Astrocyte (in vitro differentiated cells and primary cell): ENCODE results near the gene MZB1. TPM values are rescaled to one million over a fixed set of nuclear protein-coding genes. Genes with fewer than 3 reads are reported as not detected.

Experiments
- DNase-seq: peaks from one replicate; pipeline ENCODE4 v3.0.0-alpha.2; 2010; ENCODE audit warnings: low read depth
- FAIRE-seq: peaks from 2 replicates; lab custom pipeline; 2011; peaks lifted over from hg19 to GRCh38; lab: Jason Lieb, UNC
- H2AFZ ChIP-seq: 2 replicates; pipeline ENCODE4 v1.6.0; 2012; ENCODE audit warnings: low read depth, low read length, inconsistent platforms
- H3K27ac ChIP-seq: 2 replicates; pipeline ENCODE4 v1.5.1; 2011; ENCODE audit warnings: low read depth, low read length, inconsistent platforms
- H3K27me3 ChIP-seq: 2 replicates; pipeline ENCODE4 v1.6.0; 2011; ENCODE audit warnings: low read length, inconsistent platforms; ENCODE audit not compliant: insufficient read depth
- H3K36me3 ChIP-seq: 2 replicates; pipeline ENCODE4 v1.5.1; 2011; ENCODE audit warnings: low read length, inconsistent platforms; ENCODE audit not compliant: insufficient read depth
- H3K4me1 ChIP-seq: 2 replicates; pipeline ENCODE4 v1.5.1; 2011; ENCODE audit warnings: low read length, inconsistent platforms; ENCODE audit not compliant: insufficient read depth
- H3K4me2 ChIP-seq: 2 replicates; pipeline ENCODE4 v1.6.0; 2012; ENCODE audit warnings: low read length, inconsistent platforms
- H3K4me3 ChIP-seq: 2 replicates; pipeline ENCODE4 v1.5.1; 2011; ENCODE audit warnings: low read depth, mild to moderate bottlenecking, low read length, inconsistent platforms; ENCODE audit not compliant: insufficient read depth
- H3K79me2 ChIP-seq: 2 replicates; pipeline ENCODE4 v1.6.0; 2012; ENCODE audit warnings: mild to moderate bottlenecking, low read length, inconsistent platforms; ENCODE audit not compliant: insufficient read depth
- H3K9ac ChIP-seq: 2 replicates; pipeline ENCODE4 v1.6.0; 2012; ENCODE audit warnings: mild to moderate bottlenecking, low read length, inconsistent platforms
- H3K9me3 ChIP-seq: 2 replicates; pipeline ENCODE4 v1.5.1; 2012; ENCODE audit warnings: low read depth, mild to moderate bottlenecking, low read length, inconsistent platforms; ENCODE audit not compliant: insufficient read depth
- H4K20me1 ChIP-seq: 2 replicates; pipeline ENCODE4 v1.6.0; 2012; ENCODE audit warnings: low read length, inconsistent platforms; ENCODE audit not compliant: insufficient read depth
- H3K27ac Mint-ChIP-seq: one replicate; pipeline ENCODE4 v1.8.0; 2021; ENCODE audit warnings: mild to moderate bottlenecking, mixed read lengths; ENCODE audit not compliant: unreplicated experiment
- H3K27me3 Mint-ChIP-seq: one replicate; pipeline ENCODE4 v1.8.0; 2021; ENCODE audit warnings: low read depth, mixed read lengths; ENCODE audit not compliant: unreplicated experiment
- H3K36me3 Mint-ChIP-seq: one replicate; pipeline ENCODE4 v1.8.0; 2021; ENCODE audit warnings: low read depth, mixed read lengths; ENCODE audit not compliant: unreplicated experiment
- H3K4me1 Mint-ChIP-seq: one replicate; pipeline ENCODE4 v1.8.0; 2021; ENCODE audit warnings: low read depth, mixed read lengths; ENCODE audit not compliant: unreplicated experiment
- H3K4me3 Mint-ChIP-seq: one replicate; pipeline ENCODE4 v1.8.0; 2021; ENCODE audit warnings: mild to moderate bottlenecking, moderate library complexity, mixed read lengths; ENCODE audit not compliant: unreplicated experiment
- H3K9me3 Mint-ChIP-seq: one replicate; pipeline ENCODE4 v1.8.0; 2021; ENCODE audit warnings: mild to moderate bottlenecking, mixed read lengths; ENCODE audit not compliant: unreplicated experiment
- CTCF ChIP-seq: IDR thresholded peaks from 2 replicates; pipeline ENCODE4 v1.5.1; 2011; ENCODE audit warnings: low read depth, mild to moderate bottlenecking, inconsistent platforms, low read length, moderate library complexity; ENCODE audit not compliant: insufficient read depth
- EZH2 ChIP-seq: IDR thresholded peaks from 2 replicates; pipeline ENCODE4 v1.6.1; 2012; ENCODE audit warnings: mild to moderate bottlenecking, low read length, inconsistent platforms; ENCODE audit not compliant: insufficient read depth
- total RNA-seq: library from RNA; stranded (reverse); gene quantifications from 2 replicates; pipeline ENCODE4 v1.2.1, GENCODE V29; 2021

MZB1 gene
- total RNA-seq, 1 donor from 2014 or later: not detected

GRCh38 chr5:139438707-139439012 is 48.9 kb upstream of the MZB1 start:
- H3K79me2 ChIP-seq: no peaks in the 10 kb centered on the region
- FAIRE-seq: no peak
- peaks cover 8% of the 10 kb centered on the region for H3K36me3 ChIP-seq
- Mint-ChIP-seq H3K36me3 (peaks cover 1% of the 10 kb centered on the region), H3K27ac (no peak overlapping the region), H3K4me1 (peaks cover 4% of the 10 kb centered on the region), H3K27me3 (peaks cover 3% of the 10 kb centered on the region), H3K4me3 (peak overlapping the region; percentile 96), H3K9me3 (no peaks in the 10 kb centered on the region)
- H3K9ac ChIP-seq: peak overlapping the region; percentile 95
- H2AFZ ChIP-seq: peak overlapping the region; percentile 66
- TF ChIP-seq EZH2 (no peak), CTCF (no peak)
- no peaks in the 10 kb centered on the region for H3K27me3 ChIP-seq
- no peak overlapping the region for H3K27ac ChIP-seq
- DNase-seq: no peak
- no peaks in the 10 kb centered on the region for H4K20me1 ChIP-seq
- peak overlapping the region; percentile 61 for H3K4me3 ChIP-seq
- H3K4me2 ChIP-seq: peak overlapping the region; percentile 89
- peaks cover 17% of the 10 kb centered on the region for H3K4me1 ChIP-seq
- H3K9me3 ChIP-seq: no peaks in the 10 kb centered on the region

- Histone ChIP-seq H3K9me3 (no peaks in the 10 kb centered on the region), H3K27ac (no peak overlapping the region), H3K9ac (no peak overlapping the region), H3K4me2 (no peak overlapping the region), H2AFZ (no peak overlapping the region), H3K27me3 (no peaks in the 10 kb centered on the region), H3K4me3 (no peak overlapping the region), H3K79me2 (no peaks in the 10 kb centered on the region), H3K4me1 (peaks cover 11% of the 10 kb centered on the region), H4K20me1 (no peaks in the 10 kb centered on the region), H3K36me3 (peaks cover 8% of the 10 kb centered on the region)
- H3K4me1 Mint-ChIP-seq: peaks cover 3% of the 10 kb centered on the region
- H3K4me3 Mint-ChIP-seq: no peak overlapping the region
- no peak for FAIRE-seq
- no peaks in the 10 kb centered on the region for H3K27me3 Mint-ChIP-seq
- TF ChIP-seq EZH2: no peak
- TF ChIP-seq CTCF: no peak
- no peak overlapping the region for H3K27ac Mint-ChIP-seq
- no peak for DNase-seq
- peaks cover 1% of the 10 kb centered on the region for H3K36me3 Mint-ChIP-seq
- no peaks in the 10 kb centered on the region for H3K9me3 Mint-ChIP-seq
Measured at GRCh38 chr5:139435676-139436075, 46.0 kb upstream of the MZB1 start.

DNA sequence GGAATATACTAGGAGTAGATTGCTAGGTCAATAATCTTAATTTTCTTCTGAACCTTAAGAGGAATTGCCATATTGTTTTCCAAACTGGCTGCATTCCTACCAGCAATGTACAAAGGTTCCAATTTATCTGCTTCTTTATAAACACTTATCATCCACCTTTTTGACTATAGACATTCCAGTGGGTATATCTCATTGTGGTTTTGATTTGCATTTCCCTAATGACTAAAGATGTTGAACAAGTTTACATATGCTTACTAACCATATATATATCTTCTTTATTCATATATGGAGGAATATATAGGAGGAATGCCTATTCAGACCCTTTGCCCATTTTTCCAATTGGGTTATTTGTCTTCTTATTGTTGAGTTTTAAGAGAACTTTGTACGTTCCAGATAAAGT is 42.0 kb upstream of the MZB1 start:
- Mint-ChIP-seq H3K9me3 (no peaks in the 10 kb centered on the region), H3K4me1 (peaks cover 4% of the 10 kb centered on the region), H3K27me3 (no peaks in the 10 kb centered on the region), H3K27ac (no peak overlapping the region), H3K36me3 (peaks cover 3% of the 10 kb centered on the region), H3K4me3 (no peak overlapping the region)
- no peak overlapping the region for H3K27ac ChIP-seq
- FAIRE-seq (no peak), DNase-seq (no peak)
- TF ChIP-seq CTCF: no peak
- no peak for TF ChIP-seq EZH2
- no peak overlapping the region for H3K9ac ChIP-seq
- H3K36me3 ChIP-seq: peaks cover 4% of the 10 kb centered on the region
- H3K4me3 ChIP-seq: no peak overlapping the region
- no peak overlapping the region for H3K4me2 ChIP-seq
- no peaks in the 10 kb centered on the region for H3K79me2 ChIP-seq
- H2AFZ ChIP-seq: no peak overlapping the region
- no peaks in the 10 kb centered on the region for H4K20me1 ChIP-seq
- H3K9me3 ChIP-seq: no peaks in the 10 kb centered on the region
- H3K4me1 ChIP-seq: peaks cover 1% of the 10 kb centered on the region
- no peaks in the 10 kb centered on the region for H3K27me3 ChIP-seq
